G401.6 (cell line): ENCODE data around the gene PHLDB2.
"Not testable (repeated sequence)": the region's sequence is repeated elsewhere in the genome, so short reads cannot be mapped to it uniquely, and the experiment has no call there.

Source experiments
- FAIRE-seq: peaks from 2 replicates; lab custom pipeline; 2012; peaks lifted over from hg19 to GRCh38; lab: Jason Lieb, UNC

The PHLDB2 gene

GRCh38 chr3:111859061-111859973 is at the start of gene PHLDB2:
TSS of gene PHLDB2 (plus strand) at chr3:111859265. CDS start at chr3:111884078, 24,813 bp downstream.
- FAIRE-seq = no peak

GRCh38 chr3:111810909-111811308 is 48.2 kb upstream of the PHLDB2 start:
- no peak for FAIRE-seq

- no peak for FAIRE-seq
Measured at GRCh38 chr3:111811811-111812210, 47.3 kb upstream of the PHLDB2 start.

GRCh38 chr3:111812701-111813100 is 46.4 kb upstream of the PHLDB2 start:
- FAIRE-seq = no peak

GRCh38 chr3:111813441-111813840 is 45.6 kb upstream of the PHLDB2 start:
- FAIRE-seq = no peak

- no peak for FAIRE-seq
Measured at GRCh38 chr3:111813979-111814378, 45.1 kb upstream of the PHLDB2 start.

- FAIRE-seq = not testable (repeated sequence)
Measured at GRCh38 chr3:111816771-111817170, 42.3 kb upstream of the PHLDB2 start.

GRCh38 chr3:111819927-111820326 is 39.1 kb upstream of the PHLDB2 start:
- no peak for FAIRE-seq

GRCh38 chr3:111820651-111821050 is 38.4 kb upstream of the PHLDB2 start:
- no peak for FAIRE-seq

- no peak for FAIRE-seq
Measured at GRCh38 chr3:111821891-111822290, 37.2 kb upstream of the PHLDB2 start.

GRCh38 chr3:111822804-111823203 is 36.3 kb upstream of the PHLDB2 start:
- no peak for FAIRE-seq

- no peak for FAIRE-seq
Measured at GRCh38 chr3:111823341-111823855, 35.7 kb upstream of the PHLDB2 start.

GRCh38 chr3:111824351-111824750 is 34.7 kb upstream of the PHLDB2 start:
- no peak for FAIRE-seq

GRCh38 chr3:111827871-111828270 is 31.2 kb upstream of the PHLDB2 start:
- no peak for FAIRE-seq

GRCh38 chr3:111828530-111828929 is 30.5 kb upstream of the PHLDB2 start:
- FAIRE-seq = no peak

- FAIRE-seq = no peak
Measured at GRCh38 chr3:111829023-111829422, 30.0 kb upstream of the PHLDB2 start.

GRCh38 chr3:111831840-111832239 is 27.2 kb upstream of the PHLDB2 start:
- no peak for FAIRE-seq

GRCh38 chr3:111837112-111837511 is 22.0 kb upstream of the PHLDB2 start:
- FAIRE-seq = no peak

- FAIRE-seq = no peak
Measured at GRCh38 chr3:111838133-111838532, 20.9 kb upstream of the PHLDB2 start.

GRCh38 chr3:111846039-111846438 is 13.0 kb upstream of the PHLDB2 start:
- FAIRE-seq = no peak

- no peak for FAIRE-seq
Measured at GRCh38 chr3:111846717-111847116, 12.3 kb upstream of the PHLDB2 start.

- FAIRE-seq = no peak
Measured at GRCh38 chr3:111848283-111848682, 10.8 kb upstream of the PHLDB2 start.

- no peak for FAIRE-seq
Measured at GRCh38 chr3:111848778-111849177, 10.3 kb upstream of the PHLDB2 start.

GRCh38 chr3:111850537-111850936 is 8.5 kb upstream of the PHLDB2 start:
- no peak for FAIRE-seq
